GM18951 (cell line): ENCODE measurements around the gene C1QB.

Experiments
- POLR2A ChIP-seq: IDR thresholded peaks from 4 replicates; pipeline ENCODE4 v1.6.1; 2011; ENCODE audit warnings: mild to moderate bottlenecking; ENCODE audit not compliant: insufficient read length, insufficient read depth; ENCODE audit errors: extremely low read depth
- in situ Hi-C: fragments of 300-500 bp; cut with MboI; formaldehyde crosslinking; loops from one replicate; pipeline ENCODE4 v1.12.0; 2022; ENCODE audit warnings: low sequenced_read_pairs, mixed read lengths, inconsistent platforms; ENCODE audit not compliant: unreplicated experiment

C1QB gene

DNA sequence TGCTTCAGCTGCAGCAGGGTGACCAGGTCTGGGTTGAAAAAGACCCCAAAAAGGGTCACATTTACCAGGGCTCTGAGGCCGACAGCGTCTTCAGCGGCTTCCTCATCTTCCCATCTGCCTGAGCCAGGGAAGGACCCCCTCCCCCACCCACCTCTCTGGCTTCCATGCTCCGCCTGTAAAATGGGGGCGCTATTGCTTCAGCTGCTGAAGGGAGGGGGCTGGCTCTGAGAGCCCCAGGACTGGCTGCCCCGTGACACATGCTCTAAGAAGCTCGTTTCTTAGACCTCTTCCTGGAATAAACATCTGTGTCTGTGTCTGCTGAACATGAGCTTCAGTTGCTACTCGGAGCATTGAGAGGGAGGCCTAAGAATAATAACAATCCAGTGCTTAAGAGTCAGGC is 13.8 kb upstream of the C1QB start:
- in situ Hi-C loops: no loop called here
- TF ChIP-seq POLR2A: no peak

DNA sequence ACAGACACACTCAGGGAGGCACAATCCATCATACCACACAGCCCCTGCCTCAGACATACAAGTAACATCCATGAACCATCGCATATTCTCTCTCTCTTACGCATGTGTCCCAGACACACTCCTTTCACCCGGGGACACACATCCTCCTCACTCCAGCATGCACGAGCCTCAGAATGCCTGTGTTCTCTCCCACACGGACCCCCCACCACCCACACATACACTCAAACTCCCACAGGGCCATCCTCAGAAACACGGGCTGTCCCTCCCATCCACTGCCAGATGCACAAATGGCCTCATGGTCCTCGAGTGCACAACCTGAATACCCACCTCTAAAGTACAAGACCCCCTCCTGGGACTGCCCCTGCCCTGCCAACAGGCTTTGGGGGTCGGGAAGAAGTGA is 11.8 kb upstream of the C1QB start:
- in situ Hi-C loops: loop anchor here (10.0 kb wide), 1 partner anchor 226 kb away; no protein-coding TSS in a partner anchor

DNA sequence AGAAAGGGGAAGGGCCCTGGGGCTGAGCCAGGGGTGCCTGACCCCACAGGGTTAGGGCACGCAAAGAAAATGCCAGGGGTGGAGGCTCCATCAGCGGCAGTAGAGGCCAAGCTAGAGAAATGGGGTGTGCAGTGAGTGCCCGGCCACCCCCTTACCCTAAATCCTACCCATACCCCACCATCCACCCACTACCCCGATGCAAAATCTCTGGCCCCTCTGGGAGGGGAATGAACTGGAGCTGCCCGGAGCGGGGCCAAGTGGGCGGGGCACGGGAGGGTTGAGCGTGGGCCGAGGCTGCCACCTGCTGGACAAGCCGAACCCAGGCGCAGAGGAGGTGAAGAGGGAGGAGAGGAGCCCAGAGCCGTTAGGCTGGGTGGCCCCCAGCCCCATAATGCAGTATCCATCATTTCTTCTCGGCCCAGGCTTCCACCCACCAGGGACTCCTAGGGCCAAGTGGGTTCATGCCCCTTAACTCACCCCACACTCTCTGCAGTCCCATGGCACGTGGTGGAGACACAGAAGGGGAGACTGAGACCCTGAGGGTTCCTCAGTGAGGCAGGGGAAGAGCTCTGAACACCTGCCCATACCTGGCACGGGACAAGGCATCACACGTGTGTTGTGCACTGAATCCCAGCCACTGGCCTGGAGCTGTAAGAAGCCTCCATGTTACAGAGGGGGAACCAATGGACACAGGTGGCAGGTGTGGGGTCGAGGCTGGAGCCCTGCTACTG is 11.0 kb upstream of the C1QB start:
- no peak for TF ChIP-seq POLR2A
- in situ Hi-C loops: loop anchor here (10.0 kb wide), 1 partner anchor 227 kb away; no protein-coding TSS in a partner anchor

More for the DNA sequence above, 11.8 kb upstream of the C1QB start:
- no peak for TF ChIP-seq POLR2A

DNA sequence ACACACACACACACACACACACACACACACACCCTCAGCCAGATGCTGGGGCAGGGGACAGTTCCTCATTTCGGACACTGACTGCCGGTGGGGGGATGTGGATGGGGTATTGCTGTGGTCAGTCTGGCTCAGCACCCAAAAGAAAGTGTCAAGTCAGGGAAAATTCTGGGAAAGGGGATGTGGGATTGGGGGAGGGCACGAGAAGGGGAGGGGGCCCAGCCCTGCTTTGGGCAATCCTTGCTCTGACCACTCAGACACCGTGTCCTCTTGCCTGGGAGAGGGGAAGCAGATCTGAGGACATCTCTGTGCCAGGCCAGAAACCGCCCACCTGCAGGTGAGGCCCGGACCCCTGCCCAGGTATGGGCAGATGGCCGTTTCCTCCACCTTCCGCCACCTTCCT is 9.7 kb upstream of the C1QB start, which contains the start of gene C1QC:
Gene C1QC, plus strand, starts transcription at position 253 of the 400 bp plus-strand sequence. CDS start 391 bp downstream, outside the sequence.
- in situ Hi-C loops: loop anchor here (10.0 kb wide), 1 partner anchor 229 kb away; no protein-coding TSS in a partner anchor

DNA sequence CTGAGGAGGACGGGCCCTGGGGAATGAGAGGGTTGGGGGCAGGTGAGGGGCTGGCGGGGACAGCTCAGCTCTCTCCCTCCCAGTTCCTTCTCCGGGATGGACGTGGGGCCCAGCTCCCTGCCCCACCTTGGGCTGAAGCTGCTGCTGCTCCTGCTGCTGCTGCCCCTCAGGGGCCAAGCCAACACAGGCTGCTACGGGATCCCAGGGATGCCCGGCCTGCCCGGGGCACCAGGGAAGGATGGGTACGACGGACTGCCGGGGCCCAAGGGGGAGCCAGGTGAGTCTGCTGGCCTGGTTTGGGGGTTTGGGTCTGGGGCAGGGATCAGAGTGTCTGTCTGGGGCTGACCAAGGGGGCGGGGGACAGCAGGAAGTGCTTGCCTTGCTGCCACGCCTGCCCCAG is 9.1 kb upstream of the C1QB start:
- in situ Hi-C loops: loop anchor here (10.0 kb wide), 1 partner anchor 229 kb away; no protein-coding TSS in a partner anchor
- TF ChIP-seq POLR2A: no peak

More for the DNA sequence above, 9.7 kb upstream of the C1QB start, which contains the start of gene C1QC:
- TF ChIP-seq POLR2A: no peak

DNA sequence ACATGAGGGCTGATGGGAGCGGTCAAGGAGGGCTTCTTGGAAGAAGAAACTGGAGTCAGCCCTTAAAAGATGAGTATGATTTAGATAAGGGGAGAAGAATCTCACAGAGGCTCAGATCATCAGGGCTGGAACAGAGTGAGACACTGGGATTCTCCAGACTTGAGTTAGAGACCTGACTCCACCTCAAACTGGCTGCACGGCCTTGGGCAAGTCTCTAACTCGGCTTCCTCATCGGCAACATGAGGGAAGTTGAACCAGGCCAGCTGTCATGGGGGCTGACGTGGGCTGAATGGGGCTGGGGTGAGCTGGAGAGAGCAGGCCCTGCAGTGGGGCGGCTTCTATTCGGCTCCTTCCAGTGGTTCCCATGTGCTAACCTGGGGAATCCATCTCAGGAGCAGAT is 7.1 kb upstream of the C1QB start:
- no peak for TF ChIP-seq POLR2A
- in situ Hi-C loops: loop anchor here (10.0 kb wide), 1 partner anchor 231 kb away; no protein-coding TSS in a partner anchor

DNA sequence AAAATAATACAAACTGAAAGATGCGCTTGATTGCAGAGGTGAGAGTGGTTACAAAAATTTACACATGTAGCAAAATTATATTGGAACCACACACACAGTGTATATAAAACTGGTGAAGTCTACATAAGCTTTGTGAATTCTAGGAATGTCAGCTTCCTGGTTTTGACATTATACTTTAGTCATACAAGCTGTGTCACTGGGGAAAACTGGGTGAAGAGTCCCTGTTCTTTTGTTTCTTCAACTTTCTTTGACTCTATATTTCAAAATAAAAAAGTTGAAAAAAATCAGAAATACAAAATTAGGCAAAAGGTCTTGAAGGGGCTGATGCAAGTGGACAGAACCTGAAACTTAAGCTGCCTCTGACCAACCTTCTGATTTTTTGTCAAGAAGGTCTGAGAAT is 6.7 kb upstream of the C1QB start:
- in situ Hi-C loops: loop anchor here (10.0 kb wide), 1 partner anchor 232 kb away; no protein-coding TSS in a partner anchor
- TF ChIP-seq POLR2A: no peak

DNA sequence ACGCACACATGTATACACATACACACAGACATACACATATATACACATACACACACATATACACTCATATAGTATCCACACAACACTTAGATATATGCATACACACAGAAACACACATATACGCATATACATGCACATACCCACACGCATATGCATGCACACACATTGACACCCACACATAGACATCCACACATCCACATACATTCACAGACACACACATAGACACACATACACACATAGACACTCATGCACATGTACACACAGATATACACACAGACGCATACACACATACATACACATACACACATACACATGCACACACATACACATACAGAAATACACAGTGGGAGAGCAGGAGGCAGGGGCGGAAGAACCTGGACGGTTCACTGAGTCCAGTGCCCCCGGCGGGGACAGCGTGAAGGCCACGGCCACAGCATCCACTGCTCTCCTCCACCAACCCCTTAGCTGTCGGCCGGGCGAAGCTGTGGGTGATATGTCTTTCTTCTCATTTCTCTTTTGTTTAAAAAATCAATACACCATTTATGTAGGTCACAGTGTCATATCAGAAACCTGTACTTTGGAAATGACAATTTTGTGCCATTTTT is 2.8 kb upstream of the C1QB start:
- in situ Hi-C loops: no loop called here
- no peak for TF ChIP-seq POLR2A

DNA sequence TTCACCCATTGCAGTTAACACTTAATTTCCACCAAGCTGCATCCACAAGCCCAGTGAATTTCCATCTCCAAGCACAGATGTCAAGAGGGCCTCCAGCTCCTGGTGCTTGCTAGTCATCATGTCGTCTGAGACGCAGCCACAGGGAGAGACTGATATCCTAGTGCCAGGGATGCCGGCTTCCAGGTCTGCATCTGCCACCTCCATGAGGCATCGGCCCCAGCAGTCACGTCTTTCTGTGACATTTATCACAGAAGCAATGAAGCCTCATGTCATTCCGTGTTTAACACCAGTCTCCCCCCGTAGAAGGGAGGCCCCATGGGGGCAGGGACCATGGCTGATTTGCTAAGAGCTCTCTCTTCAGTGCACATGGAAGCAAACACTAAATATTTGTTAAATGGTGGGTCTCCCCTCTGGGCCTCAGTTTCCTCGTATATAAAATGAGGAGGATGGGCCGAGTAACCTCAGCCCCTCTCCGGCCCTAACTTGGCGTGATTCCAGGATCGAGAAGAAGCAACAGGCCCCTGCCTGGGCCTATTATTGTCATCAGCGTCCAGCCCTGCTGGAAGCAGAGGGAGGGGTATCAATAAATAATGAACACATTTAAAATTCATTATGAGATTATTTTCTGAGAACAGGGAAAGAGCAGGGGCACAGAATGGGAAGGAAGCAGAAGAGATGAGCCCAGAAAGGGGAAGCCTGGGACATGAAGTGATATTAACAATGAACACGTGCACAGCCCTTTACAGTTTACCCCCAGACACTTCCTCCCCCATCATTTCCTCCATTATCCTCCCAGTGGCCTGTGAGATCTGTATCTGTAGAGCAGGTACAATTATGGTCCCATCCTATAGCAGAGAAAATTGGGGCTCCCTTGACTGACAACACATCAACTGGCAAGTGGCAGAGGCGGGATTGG is 837 bp upstream of the C1QB start:
- TF ChIP-seq POLR2A: no peak
- in situ Hi-C loops: no loop called here

DNA sequence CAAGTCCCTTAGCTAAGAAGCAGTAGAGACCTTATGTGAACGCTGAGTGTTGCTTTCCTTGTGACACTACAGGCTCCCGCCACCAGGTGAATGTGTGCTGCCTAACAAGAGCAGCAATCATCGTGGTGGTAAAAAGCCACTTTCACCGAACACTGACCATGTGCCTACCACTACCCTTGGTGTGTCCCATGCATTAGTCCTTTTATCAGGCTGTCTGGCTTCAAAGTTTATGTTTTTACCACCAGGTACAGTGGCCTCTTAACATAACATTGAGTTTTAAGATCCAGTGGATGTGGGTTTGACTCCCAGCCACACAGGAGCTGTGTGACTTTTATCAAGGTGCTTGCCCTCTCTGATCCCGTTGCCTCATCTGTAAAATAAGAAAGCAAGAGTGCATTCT is 1.7 kb downstream of the C1QB start:
- in situ Hi-C loops: no loop called here
- TF ChIP-seq POLR2A: no peak

DNA sequence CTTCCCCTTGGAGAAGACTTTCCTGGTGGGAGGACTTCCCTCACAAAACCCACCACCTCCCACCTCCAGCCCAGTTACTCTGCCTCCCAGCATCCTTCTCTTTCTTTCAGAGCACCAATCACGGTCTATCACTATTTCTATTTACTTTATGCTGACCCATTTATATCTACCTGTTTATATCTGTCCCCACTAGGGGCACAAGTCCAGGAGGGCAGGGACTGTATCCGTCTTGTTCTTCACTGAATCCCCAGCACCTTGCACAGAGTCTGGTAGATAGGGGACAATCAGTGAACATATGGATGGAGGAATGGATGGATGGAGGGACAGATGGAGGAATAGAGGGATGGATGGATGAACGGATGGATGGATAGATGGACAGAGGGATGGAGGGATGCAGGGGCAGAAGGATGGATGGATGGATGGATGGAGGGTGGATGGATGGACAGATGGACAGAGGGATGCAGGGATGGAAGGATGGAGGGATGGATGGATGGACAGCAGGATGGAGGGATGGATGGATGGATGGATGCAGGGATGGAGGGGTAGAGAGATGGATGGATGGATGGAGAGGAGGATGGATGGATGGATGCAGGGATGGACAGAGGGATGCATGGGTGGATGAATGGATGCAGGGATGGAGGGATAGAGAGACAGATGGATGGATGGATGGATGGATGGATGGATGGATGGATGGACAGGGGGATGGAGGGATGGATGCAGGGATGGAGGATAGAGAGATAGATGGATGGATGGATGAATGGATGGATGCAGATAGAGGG is 5.5 kb downstream of the C1QB start:
- no peak for TF ChIP-seq POLR2A
- in situ Hi-C loops: no loop called here

DNA sequence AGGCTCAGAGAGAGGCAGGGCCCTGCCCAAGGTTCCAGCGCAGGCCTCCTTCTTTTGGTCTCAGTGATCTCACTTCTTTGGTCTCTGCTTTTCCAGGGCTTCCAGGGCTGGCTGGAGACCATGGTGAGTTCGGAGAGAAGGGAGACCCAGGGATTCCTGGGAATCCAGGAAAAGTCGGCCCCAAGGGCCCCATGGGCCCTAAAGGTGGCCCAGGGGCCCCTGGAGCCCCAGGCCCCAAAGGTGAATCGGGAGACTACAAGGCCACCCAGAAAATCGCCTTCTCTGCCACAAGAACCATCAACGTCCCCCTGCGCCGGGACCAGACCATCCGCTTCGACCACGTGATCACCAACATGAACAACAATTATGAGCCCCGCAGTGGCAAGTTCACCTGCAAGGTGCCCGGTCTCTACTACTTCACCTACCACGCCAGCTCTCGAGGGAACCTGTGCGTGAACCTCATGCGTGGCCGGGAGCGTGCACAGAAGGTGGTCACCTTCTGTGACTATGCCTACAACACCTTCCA is 7.7 kb downstream of the C1QB start:
- TF ChIP-seq POLR2A: no peak
- in situ Hi-C loops: no loop called here
